HG03469 (cell line): ENCODE measurements around the gene SUGP2.
"Not testable (repeated sequence)": the region's sequence is repeated elsewhere in the genome, so short reads cannot be mapped to it uniquely, and the experiment has no call there.

ENCODE experiments used
- ATAC-seq: cut with Tn5 transposase; IDR thresholded peaks from one replicate; pipeline ENCODE4 v1.9.1; 2021; ENCODE audit warnings: mild to moderate bottlenecking, moderate library complexity, moderate number of reproducible peaks; ENCODE audit not compliant: unreplicated experiment

The SUGP2 gene

DNA sequence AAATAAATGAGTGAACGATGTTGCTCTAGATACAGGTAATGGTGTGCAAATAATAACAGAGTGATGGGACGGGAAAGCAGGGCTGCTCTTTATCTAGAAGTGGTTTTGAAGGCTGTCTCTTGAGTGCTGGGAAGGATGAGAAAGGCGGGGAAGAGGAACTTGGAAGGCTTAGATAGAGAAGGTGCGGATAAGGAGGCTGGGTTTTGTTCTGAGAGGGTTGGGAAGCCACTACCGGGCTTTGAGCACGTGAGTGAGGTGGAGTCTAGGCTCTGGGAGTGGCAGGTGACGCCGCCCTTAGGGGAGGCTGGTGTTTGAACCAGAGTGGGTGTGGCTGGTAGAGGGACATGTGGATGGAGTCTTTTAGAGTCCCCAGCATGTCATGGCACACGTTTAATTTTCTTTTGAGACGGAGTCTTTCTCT is 897 bp upstream of the SUGP2 start:
- ATAC-seq: no peak

DNA sequence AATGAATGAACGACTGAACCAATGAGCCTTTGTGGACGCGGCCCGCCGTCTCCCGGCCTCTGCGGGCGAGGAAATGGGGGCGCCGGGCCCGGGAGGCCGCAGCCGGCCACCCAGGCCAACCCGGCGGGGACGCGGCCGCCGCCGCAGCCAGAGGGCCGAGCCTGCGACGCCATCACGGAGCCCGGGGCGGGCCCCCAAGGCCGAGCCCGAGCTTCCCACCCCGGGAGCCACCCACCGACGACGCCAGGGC is 216 bp downstream of the SUGP2 start:
- no peak for ATAC-seq

DNA sequence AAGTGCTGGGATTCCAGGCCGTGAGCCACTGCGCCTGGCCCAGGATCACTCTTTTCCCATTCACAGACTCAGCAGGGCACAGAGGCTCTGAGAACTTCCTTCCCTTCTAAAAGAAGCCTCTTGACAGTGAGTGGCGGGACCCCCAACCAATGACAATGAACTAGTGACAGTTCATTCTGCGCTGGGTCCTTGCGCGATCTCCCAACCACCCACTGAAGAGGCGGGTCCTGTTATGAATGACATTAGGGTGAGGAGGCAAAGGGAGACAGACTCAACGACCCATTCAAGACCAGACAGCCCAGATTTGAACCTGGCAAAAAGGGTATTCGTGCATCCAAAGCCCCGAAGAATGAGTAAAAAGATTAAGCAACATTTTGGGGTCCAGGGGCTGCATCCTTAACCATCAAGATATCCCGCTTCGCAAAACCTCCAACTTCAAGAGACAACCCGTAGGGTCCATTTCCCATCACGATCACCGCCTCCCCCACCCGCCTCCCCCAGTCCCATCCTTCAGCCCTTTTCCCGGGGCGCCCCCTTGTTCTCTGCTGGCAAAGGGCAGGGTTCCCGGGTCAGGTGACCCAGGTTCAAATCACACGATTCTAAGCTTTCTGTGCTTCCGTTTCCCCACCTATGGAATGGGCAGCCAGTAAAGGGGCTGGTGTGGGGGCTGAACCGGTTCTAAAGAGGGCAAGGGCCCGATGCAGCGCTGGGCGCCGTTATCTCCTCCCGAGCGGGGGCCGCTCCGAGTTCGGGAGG is 719 bp downstream of the SUGP2 start:
- peak; percentile 7 for ATAC-seq

DNA sequence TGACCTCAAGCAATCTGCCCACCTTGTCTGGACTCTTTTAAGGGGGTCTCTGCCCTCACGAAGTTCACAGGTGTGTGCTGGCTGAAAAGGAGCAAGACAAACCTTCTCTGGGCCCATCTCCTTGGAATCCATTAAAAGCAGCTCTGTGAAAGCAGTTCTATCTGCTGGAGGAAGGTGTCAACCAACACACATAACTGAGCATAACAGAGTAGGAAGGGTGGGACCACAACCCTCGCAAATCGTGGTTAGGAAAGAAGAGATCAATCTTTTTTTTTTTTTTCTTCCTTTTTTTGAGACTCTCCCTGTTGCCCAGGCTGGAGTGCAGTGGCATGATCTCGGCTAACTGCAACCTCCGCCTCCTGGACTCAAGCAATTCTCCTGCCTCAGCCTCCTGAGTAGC is 1.4 kb downstream of the SUGP2 start:
- no peak for ATAC-seq

DNA sequence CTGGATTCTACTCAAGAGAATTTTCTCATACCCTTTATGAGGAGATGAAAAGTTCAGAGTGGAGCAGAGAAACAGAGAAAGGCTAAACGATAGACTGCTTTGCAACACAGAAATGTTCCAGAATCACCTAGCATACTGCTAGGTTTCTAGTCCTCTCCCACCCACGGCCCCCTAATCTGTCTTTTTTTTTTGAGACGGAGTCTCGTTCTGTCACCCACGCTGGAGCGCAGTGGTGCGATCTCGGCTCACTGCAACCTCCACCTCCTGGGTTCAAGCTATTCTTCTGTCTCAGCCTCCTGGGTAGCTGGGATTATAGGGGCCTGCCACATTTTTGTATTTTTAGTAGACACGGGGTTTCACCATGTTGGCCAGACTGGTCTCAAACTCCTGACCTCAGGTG is 4.8 kb downstream of the SUGP2 start:
- no peak for ATAC-seq

DNA sequence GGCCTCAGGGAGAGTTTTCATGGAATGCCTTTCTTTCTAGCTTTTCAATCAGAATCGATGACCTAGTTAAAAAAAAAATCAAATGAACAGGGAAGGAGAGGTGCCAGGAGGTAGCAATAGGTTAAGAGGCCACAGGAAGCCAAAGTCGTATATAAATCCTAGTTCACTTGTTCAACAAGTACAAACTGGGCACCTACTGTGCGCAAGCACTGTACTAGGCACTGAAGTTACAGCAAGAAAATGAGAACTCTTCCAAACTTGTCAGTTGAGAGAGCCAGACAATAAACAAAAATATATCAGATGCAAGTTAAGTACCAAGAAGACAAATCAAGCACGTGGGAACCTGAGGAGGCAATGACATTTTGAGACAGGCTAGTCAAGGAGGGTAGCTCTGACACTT is 6.1 kb downstream of the SUGP2 start:
- no peak for ATAC-seq

DNA sequence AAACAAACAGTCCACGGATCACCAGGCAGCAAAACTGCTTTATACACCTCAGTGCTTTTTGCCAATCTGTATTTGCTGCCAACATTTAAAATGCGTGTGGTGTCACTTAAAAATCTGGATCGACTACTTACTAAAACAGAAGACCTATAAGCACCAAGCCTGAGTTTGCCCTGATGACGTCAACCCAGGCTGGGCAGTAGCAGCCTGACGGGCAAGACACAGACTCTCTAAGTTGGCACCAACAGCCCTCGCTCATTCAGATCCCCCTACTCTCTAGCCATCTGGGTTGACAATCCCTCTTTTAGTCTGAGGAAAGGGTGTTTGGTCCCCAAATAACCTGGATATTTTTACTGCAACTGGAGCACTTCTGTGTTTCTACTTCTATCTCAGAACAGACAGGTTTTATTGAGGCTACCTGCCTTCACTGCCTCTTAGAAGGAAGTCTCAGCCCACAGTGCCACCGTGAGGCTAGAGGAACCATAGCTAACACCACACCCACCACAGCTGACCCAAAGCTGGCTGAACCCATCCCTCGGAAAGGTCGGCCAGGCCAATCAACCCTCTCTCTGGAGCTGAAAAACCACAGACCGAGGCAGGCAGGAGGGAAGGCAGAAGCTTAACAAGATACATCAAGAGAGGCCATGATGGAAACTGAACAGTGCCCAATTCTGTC is 6.9 kb downstream of the SUGP2 start:
- ATAC-seq: no peak

DNA sequence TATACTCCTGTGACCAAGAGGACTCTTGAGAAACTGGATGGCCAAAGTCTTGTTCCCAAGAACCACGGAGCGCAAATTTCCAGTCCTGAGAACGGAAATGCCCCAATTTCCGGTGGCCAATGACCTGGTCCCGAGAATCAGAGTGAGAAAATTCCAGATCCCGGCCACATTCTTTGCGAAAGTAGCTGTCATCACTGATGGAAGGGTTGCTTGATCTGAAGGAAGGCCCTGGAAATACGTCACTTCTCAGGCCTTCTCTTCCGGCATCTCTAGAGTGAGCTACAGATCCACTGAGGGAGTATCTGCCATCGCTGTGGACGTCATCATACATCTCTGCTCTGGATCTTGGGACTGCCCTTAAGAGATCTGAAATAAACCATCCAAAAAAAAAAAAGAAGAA is 7.5 kb downstream of the SUGP2 start:
- no peak for ATAC-seq

DNA sequence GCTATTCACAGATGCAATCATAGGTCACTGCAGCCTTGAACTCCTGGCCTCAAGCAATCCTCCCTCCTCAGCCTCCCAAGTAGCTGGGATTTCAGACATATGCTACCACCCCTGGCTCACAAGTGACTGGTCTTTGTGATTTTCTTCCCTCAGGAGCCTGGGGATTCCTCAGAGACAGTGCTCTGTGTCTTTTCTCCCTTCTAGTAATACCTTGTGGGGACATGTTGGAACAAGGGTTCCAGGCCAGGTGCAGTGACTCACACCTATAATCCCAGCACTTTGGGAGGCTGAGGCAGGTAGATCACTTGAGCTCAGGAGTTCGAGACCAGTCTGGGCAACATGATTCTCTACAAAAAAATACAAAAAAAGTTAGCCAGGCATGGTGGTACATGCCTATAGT is 9.9 kb downstream of the SUGP2 start:
- ATAC-seq: not testable (repeated sequence)

DNA sequence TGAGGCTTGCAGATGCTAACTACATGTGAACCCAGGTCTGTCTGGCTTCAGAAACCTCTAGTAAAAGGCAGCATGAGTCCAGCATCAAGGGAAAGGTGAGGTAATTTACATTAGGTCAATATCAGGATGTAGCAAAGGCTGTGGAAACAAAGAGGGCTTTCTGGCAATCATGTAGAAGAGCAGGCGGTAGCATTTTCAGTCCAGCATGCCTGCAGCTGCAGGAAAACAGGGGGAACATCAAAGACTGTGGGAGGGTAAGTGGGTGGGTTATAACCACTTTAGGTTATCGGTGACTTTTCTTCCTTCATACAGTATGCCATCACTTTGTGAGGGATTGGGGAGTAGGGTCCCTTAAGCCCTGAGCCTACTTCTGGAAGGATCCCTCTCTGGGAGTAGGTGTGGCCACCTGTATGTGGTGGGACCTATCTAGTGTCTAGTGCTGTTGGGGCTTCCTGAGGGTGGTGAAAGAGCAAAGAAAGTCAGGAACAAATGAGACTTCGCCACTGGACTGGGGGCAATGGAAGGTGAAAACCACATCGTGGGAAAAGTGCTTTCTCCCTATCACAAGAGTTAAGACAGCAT is 10.8 kb downstream of the SUGP2 start:
- no peak for ATAC-seq

DNA sequence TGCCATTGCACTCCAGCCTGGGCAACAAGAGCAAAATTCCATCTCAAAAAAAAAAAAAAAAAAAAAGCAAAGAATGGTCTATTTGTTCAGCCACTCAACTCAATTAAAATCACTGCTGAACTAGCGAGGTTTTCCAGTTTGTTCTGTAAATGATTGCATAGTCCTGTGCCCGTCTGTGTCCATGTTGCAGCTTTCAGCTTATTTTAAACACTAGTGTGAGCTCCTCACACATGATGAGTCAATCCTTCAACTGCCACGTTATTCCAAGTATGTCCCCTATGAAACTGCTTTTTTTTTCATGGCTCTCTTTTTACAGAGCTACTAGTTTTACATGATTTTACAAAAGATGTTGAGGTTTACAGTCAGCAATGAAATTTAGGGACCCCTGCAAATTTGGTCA is 12.2 kb downstream of the SUGP2 start:
- ATAC-seq: no peak

DNA sequence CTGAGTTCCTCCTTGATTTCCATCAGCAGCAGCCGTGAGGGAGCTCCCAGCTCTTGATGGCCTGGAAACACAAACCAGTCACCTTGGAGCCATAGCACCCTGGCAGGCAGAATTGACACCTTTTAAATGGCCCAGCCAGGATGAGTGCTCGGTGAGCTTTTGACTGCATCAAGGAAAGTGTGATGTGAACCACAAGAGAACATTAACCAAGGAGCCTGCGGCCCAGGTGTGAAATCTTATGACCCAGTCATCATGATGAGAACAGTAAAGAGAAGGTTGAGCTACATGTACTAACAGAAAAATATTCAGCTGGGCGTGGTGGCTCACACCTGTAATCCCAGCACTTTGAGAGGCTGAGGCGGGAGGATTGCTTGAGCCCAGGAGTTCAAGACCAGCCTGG is 22.8 kb downstream of the SUGP2 start:
- no peak for ATAC-seq

DNA sequence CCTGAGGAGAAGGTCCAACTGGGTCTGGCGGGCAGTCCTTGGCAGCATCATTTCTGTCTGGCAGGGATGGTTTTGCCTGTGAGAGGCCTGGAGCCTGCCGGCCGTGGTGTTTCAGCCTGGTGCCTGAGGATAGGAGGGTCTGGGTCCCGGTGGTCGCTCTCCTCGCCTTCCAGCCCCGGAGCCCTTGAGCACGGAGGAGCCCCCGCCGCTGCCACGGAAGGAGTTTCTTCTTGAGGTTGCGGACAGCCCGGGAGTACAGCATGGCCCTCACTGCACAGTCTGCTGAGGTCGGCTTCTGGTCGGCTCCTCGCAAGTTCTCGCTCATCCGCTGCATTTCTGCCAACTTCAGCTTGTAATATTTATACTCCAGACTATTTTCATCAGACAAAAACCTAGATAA is 23.4 kb downstream of the SUGP2 start:
- no peak for ATAC-seq

DNA sequence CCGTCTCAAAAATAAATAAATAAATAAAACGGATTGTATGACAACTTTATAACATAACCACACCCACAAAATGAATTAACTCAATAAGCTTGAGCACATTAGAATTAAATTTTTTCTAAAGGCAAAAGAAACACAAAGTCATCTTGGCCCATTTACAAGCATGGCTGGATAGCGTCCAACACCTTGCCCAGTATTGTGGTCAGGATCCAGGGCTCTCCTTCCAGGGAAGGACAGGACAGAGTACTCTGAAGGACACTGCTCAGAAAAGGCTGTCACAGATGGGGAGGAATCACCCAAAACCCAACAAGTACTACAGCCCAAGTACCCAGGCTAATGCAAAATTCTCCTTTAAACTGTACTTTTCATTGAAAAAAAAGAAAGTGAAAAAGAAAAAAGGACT is 27.1 kb downstream of the SUGP2 start:
- no peak for ATAC-seq

DNA sequence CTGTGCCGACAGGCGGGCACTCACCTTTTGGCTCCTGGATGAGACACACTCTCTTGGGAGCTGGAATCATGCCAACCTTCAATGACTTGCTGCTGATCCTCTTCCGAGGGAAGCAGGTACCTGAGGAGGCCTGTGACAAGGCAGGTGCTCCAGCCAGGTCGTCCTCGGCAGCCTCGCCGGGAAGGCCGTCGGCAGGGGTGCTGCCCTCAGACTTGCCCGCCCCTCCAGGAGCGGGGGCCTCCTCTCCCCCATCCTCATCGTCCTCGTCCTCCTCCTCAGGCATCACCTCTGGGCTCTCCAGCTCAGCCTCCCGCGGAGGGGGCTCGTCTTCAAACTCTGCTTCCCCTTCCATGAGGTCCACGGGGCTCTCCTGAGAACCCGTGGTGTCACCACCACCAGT is 29.2 kb downstream of the SUGP2 start:
- no peak for ATAC-seq

DNA sequence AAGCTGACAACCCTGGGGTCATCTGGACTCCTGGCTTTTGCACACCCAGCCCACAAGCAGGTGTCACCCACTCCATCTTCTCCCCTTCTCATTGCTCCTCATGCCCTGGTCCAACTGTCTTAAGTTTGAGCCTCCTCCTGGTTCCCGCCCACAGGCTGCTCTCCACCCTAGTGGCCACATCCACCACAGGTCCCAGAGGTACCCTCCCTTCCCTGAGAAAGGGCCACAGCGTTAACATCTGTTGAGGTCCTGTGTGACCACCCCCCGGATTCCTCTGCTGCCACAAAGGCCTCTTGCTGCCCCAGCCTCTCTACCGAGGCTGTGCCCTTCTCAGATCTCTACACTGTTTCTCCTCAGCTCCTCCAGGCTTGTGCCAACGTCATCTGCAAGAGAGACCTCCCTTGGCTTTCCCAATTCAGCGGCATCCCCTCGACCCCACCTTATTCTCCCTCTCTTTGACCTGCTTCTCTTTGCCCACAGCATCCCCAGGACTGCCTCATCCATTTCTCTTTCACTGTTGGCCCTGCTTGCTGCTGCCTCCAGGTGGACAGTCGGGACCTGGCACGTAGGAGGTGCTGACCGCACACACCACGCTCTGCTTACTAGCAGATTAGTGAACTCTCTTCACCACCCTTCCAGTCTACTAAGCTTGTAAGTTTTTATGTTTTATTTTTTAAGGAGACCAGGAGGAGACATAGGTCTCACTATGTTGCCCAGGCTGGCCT is 33.3 kb downstream of the SUGP2 start:
- ATAC-seq: no peak

DNA sequence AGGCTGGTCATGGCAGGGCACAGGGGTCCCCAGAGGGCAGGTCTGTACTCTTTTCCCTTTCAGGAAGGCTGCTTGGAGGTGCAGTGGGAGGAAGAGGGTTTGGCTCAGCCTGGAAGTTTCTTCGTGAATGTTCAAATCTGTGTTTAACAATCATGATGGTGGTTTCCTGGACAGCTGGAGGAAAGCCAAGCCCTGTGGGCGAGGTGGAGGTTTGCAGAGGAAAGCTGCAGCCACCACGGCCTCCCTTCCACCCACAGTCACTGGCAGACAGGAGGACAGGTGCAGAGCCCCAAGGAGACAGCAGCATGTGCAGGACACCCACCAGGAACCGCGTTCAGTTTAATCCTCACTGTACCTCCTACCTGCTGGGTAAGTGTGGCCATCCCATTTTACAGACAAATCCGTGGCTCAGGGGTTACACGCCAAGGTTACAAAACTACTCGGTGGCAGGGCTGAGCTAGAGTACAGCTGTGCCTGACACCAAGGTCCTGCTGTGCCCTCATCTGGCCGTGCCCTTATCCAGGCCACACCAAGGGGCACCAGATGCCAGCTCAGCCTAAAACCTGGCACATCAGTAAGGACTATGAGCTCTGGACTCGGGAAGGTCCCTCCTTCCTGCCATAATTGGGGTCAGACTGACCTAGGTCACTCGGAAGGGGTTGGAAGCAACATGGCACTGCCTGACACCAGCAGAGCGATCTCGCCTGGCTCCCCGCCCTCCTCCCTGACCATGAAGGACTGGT is 34.1 kb downstream of the SUGP2 start:
- no peak for ATAC-seq

DNA sequence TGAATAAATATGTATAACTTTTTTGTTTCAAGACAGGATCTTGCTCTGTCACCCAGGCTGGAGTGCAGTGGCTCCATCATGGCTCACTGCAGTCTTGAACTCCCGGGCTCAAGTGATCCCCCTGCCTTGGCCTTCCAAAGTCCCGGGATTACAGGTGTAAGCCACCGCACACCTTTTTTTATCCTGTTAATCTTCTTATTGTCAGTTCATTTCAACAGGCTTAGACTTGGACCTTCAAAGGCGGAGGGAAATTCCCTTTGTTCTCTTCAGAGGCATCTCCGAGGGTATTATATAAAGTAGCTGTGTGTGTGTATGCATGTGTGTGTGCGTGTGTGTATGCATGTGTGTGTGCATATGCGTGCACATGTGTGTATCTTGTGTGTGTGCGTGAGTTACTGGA is 35.0 kb downstream of the SUGP2 start:
- no peak for ATAC-seq

DNA sequence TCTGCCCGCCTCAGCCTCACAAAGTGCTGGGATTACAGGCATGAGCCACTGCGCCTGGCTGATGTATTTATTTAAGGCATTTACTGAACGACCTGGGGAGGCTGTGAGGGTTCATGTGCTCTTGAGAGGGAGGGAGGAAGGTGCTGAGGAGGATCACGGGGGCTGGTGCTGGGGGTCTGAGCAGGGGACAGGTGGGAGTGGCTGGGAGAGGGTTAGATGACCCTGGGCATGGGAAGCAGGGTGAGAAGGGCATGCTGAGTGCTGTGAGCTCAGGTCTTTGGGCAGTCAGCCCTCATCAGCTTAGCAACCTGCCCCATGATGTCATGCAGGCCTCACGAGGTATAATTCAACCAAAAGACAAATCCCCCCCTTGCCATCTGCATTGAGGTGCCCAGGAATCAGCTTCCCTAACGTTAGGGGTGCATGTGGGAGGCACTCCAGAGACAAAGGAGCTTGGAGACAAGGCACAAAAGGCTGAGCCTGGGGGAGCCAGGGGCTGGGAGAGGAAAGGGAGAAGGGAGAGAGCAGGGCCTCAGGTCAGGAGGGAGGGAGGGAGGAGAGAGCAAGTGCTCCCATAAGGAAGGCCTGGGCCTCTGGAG is 36.4 kb downstream of the SUGP2 start:
- ATAC-seq: no peak

DNA sequence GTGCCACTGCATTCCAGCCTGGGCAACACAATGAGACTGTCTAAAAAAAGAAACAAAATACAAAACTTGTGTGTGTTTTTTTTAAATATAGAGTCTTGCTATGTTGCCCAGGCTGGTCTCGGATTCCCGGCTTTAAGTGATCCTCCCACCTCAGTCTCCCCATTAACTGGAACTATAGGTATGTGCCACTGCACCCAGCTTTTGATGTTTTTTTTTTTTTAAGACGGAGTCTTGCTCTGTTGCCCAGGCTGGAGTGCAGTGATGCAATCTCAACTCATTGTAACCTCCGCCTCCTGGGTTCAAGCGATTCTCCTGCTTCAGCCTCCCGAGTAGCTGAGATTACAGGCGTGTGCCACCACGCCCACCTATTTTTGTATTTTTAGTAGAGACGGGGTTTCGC is 37.0 kb downstream of the SUGP2 start:
- ATAC-seq: no peak

DNA sequence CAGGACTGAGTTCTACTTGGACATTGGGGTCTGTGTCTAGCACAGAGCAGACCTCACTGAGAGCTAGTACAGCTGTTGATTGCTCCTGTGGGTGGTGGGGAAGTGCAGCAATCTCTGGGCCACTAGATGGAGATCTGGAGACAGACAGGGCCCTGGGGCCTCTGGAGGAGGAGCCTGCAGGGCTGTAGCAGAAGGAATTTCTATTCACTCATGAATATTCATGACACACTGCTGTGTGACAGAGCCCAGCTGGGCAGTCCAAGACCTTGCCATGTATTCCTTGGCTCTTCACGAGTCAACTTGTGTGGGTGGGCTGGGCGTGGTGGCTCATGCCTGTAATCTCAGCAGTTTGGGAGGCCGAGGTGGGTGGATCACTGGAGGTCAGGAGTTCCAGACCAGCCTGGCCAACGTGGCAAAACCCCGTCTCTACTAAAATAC is 37.5 kb downstream of the SUGP2 start:
- no peak for ATAC-seq
